Neural cell (in vitro differentiated cells): Measurements from ENCODE around the gene NTN5. TPM values are rescaled to one million over a fixed set of nuclear protein-coding genes. Genes with fewer than 3 reads are reported as not detected.
A peak's percentile ranks its signal among the peaks of the same experiment; 100 is the strongest.

Experiments
- H2AFZ ChIP-seq: fragments of 200-600, 300-800 bp; sonication (generic), shearing (Covaris generic); 2 replicates; pipeline ENCODE4 v1.6.0; 2014; ENCODE audit warnings: low read depth, mild to moderate bottlenecking, antibody characterized with exemption, low read length, moderate library complexity
- H3F3A ChIP-seq: fragments of 200-600 bp; shearing (Covaris generic); 2 replicates; pipeline ENCODE4 v1.6.1; 2016; ENCODE audit warnings: mild to moderate bottlenecking, moderate library complexity, mixed read lengths, antibody characterized with exemption, low read length; ENCODE audit not compliant: insufficient read depth, poor library complexity, severe bottlenecking
- H3K27ac ChIP-seq: fragments of 200-600, 300-800 bp; sonication (generic), shearing (Covaris generic); 2 replicates; pipeline ENCODE4 v1.5.1; 2014; ENCODE audit warnings: mild to moderate bottlenecking, low read length, moderate library complexity
- H3K27me3 ChIP-seq: fragments of 300-800, 200-600 bp; sonication (generic), shearing (Covaris generic); 2 replicates; pipeline ENCODE4 v1.6.0; 2014; ENCODE audit warnings: mild to moderate bottlenecking, low read depth, low read length, moderate library complexity; ENCODE audit not compliant: insufficient read depth
- H3K36me3 ChIP-seq: fragments of 300-800, 200-600 bp; sonication (generic), shearing (Covaris generic); 2 replicates; pipeline ENCODE4 v1.5.1; 2014; ENCODE audit warnings: mild to moderate bottlenecking, antibody characterized with exemption, low read length, moderate library complexity; ENCODE audit not compliant: insufficient read depth
- H3K4me2 ChIP-seq: fragments of 300-800, 200-600 bp; sonication (generic), shearing (Covaris generic); 2 replicates; pipeline ENCODE4 v1.6.0; 2014; ENCODE audit warnings: mild to moderate bottlenecking, low read length
- H3K4me3 ChIP-seq: fragments of 300-800, 200-600 bp; sonication (generic), shearing (Covaris generic); 2 replicates; pipeline ENCODE4 v1.5.1; 2014; ENCODE audit warnings: mild to moderate bottlenecking, low read length, moderate library complexity
- H3K79me2 ChIP-seq: fragments of 200-600 bp; shearing (Covaris generic); replicated peaks from 2 replicates; pipeline ENCODE4 v1.6.0; 2014; ENCODE audit warnings: mild to moderate bottlenecking, low read length, moderate library complexity; ENCODE audit not compliant: insufficient read depth
- H3K9ac ChIP-seq: fragments of 300-800, 200-600 bp; sonication (generic), shearing (Covaris generic); 2 replicates; pipeline ENCODE4 v1.6.1; 2016; ENCODE audit warnings: mild to moderate bottlenecking, low read length, mixed read lengths
- H3K9me2 ChIP-seq: fragments of 200-600 bp; shearing (Covaris generic); 2 replicates; pipeline ENCODE4 v1.6.1; 2016; ENCODE audit warnings: mild to moderate bottlenecking, low read length, mixed read lengths; ENCODE audit not compliant: insufficient read depth
- H3K9me3 ChIP-seq: fragments of 200-600, 300-800 bp; sonication (generic), shearing (Covaris generic); 2 replicates; pipeline ENCODE4 v1.6.1; 2016; ENCODE audit warnings: mild to moderate bottlenecking, mixed run types, low read length, moderate library complexity, mixed read lengths
- H4K20me1 ChIP-seq: fragments of 200-600 bp; shearing (Covaris generic); 2 replicates; pipeline ENCODE4 v1.6.1; 2016; ENCODE audit warnings: mild to moderate bottlenecking, mixed run types; ENCODE audit not compliant: insufficient read depth
- CTCF ChIP-seq: fragments of 450-650 bp; IDR thresholded peaks from 2 replicates; pipeline ENCODE4 v1.5.1; 2014; ENCODE audit warnings: antibody characterized with exemption, mild to moderate bottlenecking, moderate library complexity; ENCODE audit not compliant: poor library complexity, severe bottlenecking
- EP300 ChIP-seq: fragments of 450-650 bp; conservative IDR thresholded peaks from 2 replicates; pipeline ENCODE4 v1.6.1; 2014; ENCODE audit warnings: antibody characterized with exemption, mild to moderate bottlenecking, moderate library complexity; ENCODE audit not compliant: poor library complexity, severe bottlenecking
- EZH2 ChIP-seq: fragments of 200-600, 300-800 bp; shearing (Covaris generic), sonication (generic); IDR thresholded peaks from 2 replicates; pipeline ENCODE4 v1.6.1; 2014; ENCODE audit warnings: antibody characterized with exemption, low read length, borderline replicate concordance, mild to moderate bottlenecking; ENCODE audit not compliant: insufficient read depth, poor library complexity, severe bottlenecking
- MXI1 ChIP-seq: fragments of 450-650 bp; conservative IDR thresholded peaks from 2 replicates; pipeline ENCODE4 v1.6.1; 2014; ENCODE audit warnings: antibody characterized with exemption, mild to moderate bottlenecking; ENCODE audit not compliant: poor library complexity, severe bottlenecking
- POLR2AphosphoS5 ChIP-seq: IDR thresholded peaks from 2 replicates; pipeline ENCODE4 v1.6.1; 2012
- RAD21 ChIP-seq: fragments of 450-650 bp; conservative IDR thresholded peaks from 2 replicates; pipeline ENCODE4 v1.6.1; 2014; ENCODE audit warnings: antibody characterized with exemption, mild to moderate bottlenecking, moderate library complexity
- REST ChIP-seq: IDR thresholded peaks from 2 replicates; pipeline ENCODE4 v1.6.1; 2012; ENCODE audit warnings: borderline replicate concordance
- SMC3 ChIP-seq: fragments of 450-650 bp; conservative IDR thresholded peaks from 2 replicates; pipeline ENCODE4 v1.6.1; 2014; ENCODE audit warnings: antibody characterized with exemption, mild to moderate bottlenecking, moderate library complexity; ENCODE audit not compliant: poor library complexity
- TAF1 ChIP-seq: IDR thresholded peaks from 2 replicates; pipeline ENCODE4 v1.6.1; 2012; ENCODE audit warnings: low read depth
- polyA plus RNA-seq: library from polyadenylated mRNA; depleted of rRNA; stranded (reverse); fragments of >200 nt; gene quantifications from 2 replicates; pipeline ENCODE4 v1.2.3, GENCODE V29; 2014

NTN5 gene
- polyA plus RNA-seq, 1 donor from 2014 or later = not detected

- Histone ChIP-seq H3K4me2 (no peak overlapping the region), H3K79me2 (no peaks in the 10 kb centered on the region), H3K36me3 (no peaks in the 10 kb centered on the region), H3K4me3 (peak overlapping the region; percentile 70), H4K20me1 (no peaks in the 10 kb centered on the region), H2AFZ (peak overlapping the region; percentile 71), H3K9ac (peak overlapping the region; percentile 67), H3F3A (no peaks in the 10 kb centered on the region), H3K9me3 (no peaks in the 10 kb centered on the region), H3K27me3 (no peaks in the 10 kb centered on the region), H3K9me2 (no peaks in the 10 kb centered on the region), H3K27ac (peak overlapping the region; percentile 61)
- TF ChIP-seq CTCF (peak; percentile 42), MXI1 (peak; percentile 96), SMC3 (no peak), REST (no peak), EZH2 (no peak), TAF1 (no peak), RAD21 (no peak), EP300 (peak; percentile 51), POLR2AphosphoS5 (peak; percentile 35)
Observed at GRCh38 chr19:48720613-48721296, 47.9 kb upstream of the NTN5 start.

- Histone ChIP-seq H3K9me2 (no peaks in the 10 kb centered on the region), H3K4me2 (no peak overlapping the region), H3K27me3 (no peaks in the 10 kb centered on the region), H3K79me2 (no peaks in the 10 kb centered on the region), H3K9me3 (no peaks in the 10 kb centered on the region), H2AFZ (no peak overlapping the region), H3K9ac (no peak overlapping the region), H3K27ac (no peak overlapping the region), H3K4me3 (peak overlapping the region; percentile 70), H3K36me3 (no peaks in the 10 kb centered on the region), H4K20me1 (no peaks in the 10 kb centered on the region), H3F3A (no peaks in the 10 kb centered on the region)
- TF ChIP-seq SMC3 (no peak), POLR2AphosphoS5 (no peak), EP300 (no peak), MXI1 (no peak), REST (no peak), TAF1 (no peak), CTCF (no peak), EZH2 (no peak), RAD21 (no peak)
Observed at GRCh38 chr19:48720251-48720612, 47.4 kb upstream of the NTN5 start.
